GM18858 (cell line): ENCODE results near the gene ZFYVE28.

ENCODE experiments used
- ATAC-seq: cut with Tn5 transposase; IDR thresholded peaks from one replicate; pipeline ENCODE4 v1.9.1; 2021; ENCODE audit not compliant: unreplicated experiment

ZFYVE28 gene

GRCh38 chr4:2306773-2307410, 111.6 kb downstream of the ZFYVE28 start:
- no peak for ATAC-seq

- no peak for ATAC-seq
These were observed 112.5 kb downstream of the ZFYVE28 start for GRCh38 chr4:2305766-2306501.

GRCh38 chr4:2304877-2305561, 113.4 kb downstream of the ZFYVE28 start:
- ATAC-seq: no peak

GRCh38 chr4:2304321-2304876, 114.0 kb downstream of the ZFYVE28 start:
- no peak for ATAC-seq

GRCh38 chr4:2303686-2304320, 114.6 kb downstream of the ZFYVE28 start:
- no peak for ATAC-seq

- no peak for ATAC-seq
These were observed 115.2 kb downstream of the ZFYVE28 start for GRCh38 chr4:2303121-2303685.

GRCh38 chr4:2302387-2303119, 115.9 kb downstream of the ZFYVE28 start:
- ATAC-seq: no peak

- ATAC-seq: no peak
These were observed 116.6 kb downstream of the ZFYVE28 start for GRCh38 chr4:2301806-2302205.

- no peak for ATAC-seq
These were observed 117.2 kb downstream of the ZFYVE28 start for GRCh38 chr4:2301225-2301642.

GRCh38 chr4:2300431-2301224, 117.8 kb downstream of the ZFYVE28 start:
- no peak for ATAC-seq

- no peak for ATAC-seq
These were observed 118.7 kb downstream of the ZFYVE28 start for GRCh38 chr4:2299794-2300193.

GRCh38 chr4:2298532-2298991, 119.9 kb downstream of the ZFYVE28 start:
- no peak for ATAC-seq

- no peak for ATAC-seq
These were observed 120.6 kb downstream of the ZFYVE28 start for GRCh38 chr4:2297606-2298531.

- ATAC-seq: no peak
These were observed 121.5 kb downstream of the ZFYVE28 start for GRCh38 chr4:2296631-2297601.

- ATAC-seq: no peak
These were observed 122.5 kb downstream of the ZFYVE28 start for GRCh38 chr4:2295900-2296442.

- no peak for ATAC-seq
These were observed 122.9 kb downstream of the ZFYVE28 start for GRCh38 chr4:2295500-2295899.

GRCh38 chr4:2292646-2293108, 125.8 kb downstream of the ZFYVE28 start:
- ATAC-seq: no peak
